GM19455 (cell line): ENCODE results near the gene SLC25A47.
"Not testable (repeated sequence)": the region's sequence is repeated elsewhere in the genome, so short reads cannot be mapped to it uniquely, and the experiment has no call there.

Source experiments
- ATAC-seq: cut with Tn5 transposase; IDR thresholded peaks from one replicate; pipeline ENCODE4 v1.9.1; 2021; ENCODE audit not compliant: unreplicated experiment

The SLC25A47 gene

GRCh38 chr14:100342826-100343225, 19.7 kb downstream of the SLC25A47 start:
- not testable (repeated sequence) for ATAC-seq

GRCh38 chr14:100344657-100345056, 21.5 kb downstream of the SLC25A47 start:
- ATAC-seq: not testable (repeated sequence)

- ATAC-seq: no peak
Measured at GRCh38 chr14:100345711-100346110, 22.6 kb downstream of the SLC25A47 start.

- no peak for ATAC-seq
Measured at GRCh38 chr14:100346306-100347091, 23.4 kb downstream of the SLC25A47 start.

GRCh38 chr14:100348253-100348729, 25.2 kb downstream of the SLC25A47 start:
- ATAC-seq: no peak

GRCh38 chr14:100348784-100349685, 25.9 kb downstream of the SLC25A47 start:
- no peak for ATAC-seq

GRCh38 chr14:100350276-100350926, 27.3 kb downstream of the SLC25A47 start:
- no peak for ATAC-seq

GRCh38 chr14:100350986-100351385, 27.8 kb downstream of the SLC25A47 start:
- ATAC-seq: no peak

GRCh38 chr14:100358396-100358795, 35.3 kb downstream of the SLC25A47 start:
- no peak for ATAC-seq

- no peak for ATAC-seq
Measured at GRCh38 chr14:100359111-100359510, 36.0 kb downstream of the SLC25A47 start.

GRCh38 chr14:100359881-100360280, 36.7 kb downstream of the SLC25A47 start:
- ATAC-seq: no peak

GRCh38 chr14:100361626-100362025, 38.5 kb downstream of the SLC25A47 start:
- ATAC-seq: no peak

- ATAC-seq: no peak
Measured at GRCh38 chr14:100362311-100362927, 39.3 kb downstream of the SLC25A47 start.

- ATAC-seq: no peak
Measured at GRCh38 chr14:100363053-100363452, 39.9 kb downstream of the SLC25A47 start.

GRCh38 chr14:100364403-100364802, 41.3 kb downstream of the SLC25A47 start:
- no peak for ATAC-seq

GRCh38 chr14:100365741-100366140, 42.6 kb downstream of the SLC25A47 start:
- no peak for ATAC-seq

- ATAC-seq: no peak
Measured at GRCh38 chr14:100369019-100369418, 45.9 kb downstream of the SLC25A47 start.

GRCh38 chr14:100370003-100370402, 46.9 kb downstream of the SLC25A47 start:
- no peak for ATAC-seq

GRCh38 chr14:100371773-100372172, 48.6 kb downstream of the SLC25A47 start:
- ATAC-seq: no peak

- ATAC-seq: no peak
Measured at GRCh38 chr14:100372357-100373048, 49.4 kb downstream of the SLC25A47 start.
